Keratinocyte (primary cell): ENCODE results near the gene ZSCAN9. TPM values are rescaled to one million over a fixed set of nuclear protein-coding genes. Genes with fewer than 3 reads are reported as not detected.

Experiments used
- DNase-seq: peaks from one replicate; pipeline ENCODE4 v3.0.0-alpha.2; 2011; ENCODE audit warnings: low read depth, missing footprints, low spot score
- FAIRE-seq: peaks from 2 replicates; lab custom pipeline; 2011; peaks lifted over from hg19 to GRCh38; lab: Jason Lieb, UNC
- H2AFZ ChIP-seq: 2 replicates; pipeline ENCODE4 v1.6.0; 2012; ENCODE audit warnings: low read length, control low read depth, inconsistent platforms; ENCODE audit not compliant: control insufficient read depth
- H3K27ac ChIP-seq: 2 replicates; pipeline ENCODE4 v1.5.1; 2011; ENCODE audit warnings: low read length; ENCODE audit not compliant: control insufficient read depth, insufficient read depth
- H3K27me3 ChIP-seq: 3 replicates; pipeline ENCODE4 v1.6.0; 2011; ENCODE audit warnings: low read length; ENCODE audit not compliant: control insufficient read depth, insufficient read depth; ENCODE audit errors: extremely low read depth
- H3K36me3 ChIP-seq, 2 experiments: 2 replicates in 1 of 2; 3 replicates in 1 of 2; pipeline ENCODE4 v1.5.1; 2011; ENCODE audit warnings: low read length in 2 of 2, mild to moderate bottlenecking in 1 of 2; ENCODE audit not compliant: control insufficient read depth in 2 of 2, insufficient read depth in 2 of 2; ENCODE audit errors: extremely low read depth in 1 of 2
- H3K4me1 ChIP-seq: 3 replicates; pipeline ENCODE4 v1.5.1; 2011; ENCODE audit warnings: low read length; ENCODE audit not compliant: control insufficient read depth, insufficient read depth; ENCODE audit errors: extremely low read depth
- H3K4me2 ChIP-seq: 3 replicates; pipeline ENCODE4 v1.6.0; 2011; ENCODE audit warnings: low read depth, low read length; ENCODE audit not compliant: control insufficient read depth, insufficient read depth; ENCODE audit errors: extremely low read depth
- H3K4me3 ChIP-seq, 3 experiments: fragments of 200-600 bp in 1 of 3; sonication (generic) in 1 of 3; 2 replicates in 2 of 3; 3 replicates in 1 of 3; pipeline ENCODE4 v1.5.1; 2011 to 2016; ENCODE audit warnings: low read length in 3 of 3, mild to moderate bottlenecking in 3 of 3, control low read depth in 2 of 3, inconsistent platforms in 1 of 3, low read depth in 1 of 3, mixed read lengths in 1 of 3, mixed run types in 1 of 3, moderate library complexity in 1 of 3; ENCODE audit not compliant: control insufficient read depth in 2 of 3, insufficient read depth in 2 of 3; ENCODE audit errors: extremely low read depth in 1 of 3
- H3K79me2 ChIP-seq: 2 replicates; pipeline ENCODE4 v1.6.0; 2012; ENCODE audit warnings: low read length; ENCODE audit not compliant: control insufficient read depth, insufficient read depth
- H3K9ac ChIP-seq: 3 replicates; pipeline ENCODE4 v1.6.0; 2011; ENCODE audit warnings: low read length; ENCODE audit not compliant: control insufficient read depth, insufficient read depth; ENCODE audit errors: extremely low read depth
- H3K9me1 ChIP-seq: 3 replicates; pipeline ENCODE4 v1.6.0; 2011; ENCODE audit warnings: low read length; ENCODE audit not compliant: control insufficient read depth, insufficient read depth; ENCODE audit errors: extremely low read depth
- H3K9me3 ChIP-seq: 2 replicates; pipeline ENCODE4 v1.5.1; 2012; ENCODE audit warnings: low read depth, low read length; ENCODE audit not compliant: control insufficient read depth
- H4K20me1 ChIP-seq: 3 replicates; pipeline ENCODE4 v1.6.0; 2011; ENCODE audit warnings: low read length; ENCODE audit not compliant: control insufficient read depth, insufficient read depth; ENCODE audit errors: extremely low read depth
- EZH2 ChIP-seq: IDR thresholded peaks from one replicate; pipeline ENCODE4 v1.6.1; 2012; ENCODE audit warnings: inconsistent platforms, mild to moderate bottlenecking, low read length, moderate library complexity
- dilution Hi-C: fragments of 300-500 bp; cut with MboI; formaldehyde crosslinking; loops from one replicate; pipeline ENCODE4 v1.7.0; 2020; ENCODE audit warnings: low sequenced_read_pairs; ENCODE audit not compliant: extremely low pct_ligation_motif_present
- polyA plus RNA-seq, 5 experiments: library from polyadenylated mRNA; depleted of rRNA in 3 of 5; stranded (reverse) in 3 of 5; stranded (forward) in 1 of 5; unstranded in 1 of 5; fragments of >200 nt; gene quantifications; 1 replicate in 1 of 5; 2 replicates in 3 of 5; 3 replicates in 1 of 5; pipeline versions ENCODE4 v1.2.1 to v1.2.3, GENCODE V29; 2011 to 2012; ENCODE audit warnings: missing spikeins in 2 of 5, low read depth in 1 of 5, low replicate concordance in 1 of 5
- TF ChIP-seq, protein P1 (sequence below), 3 experiments: IDR thresholded peaks in 1 of 3; conservative IDR thresholded peaks in 1 of 3; optimal IDR thresholded peaks in 1 of 3; 2 replicates in 2 of 3; 3 replicates in 1 of 3; pipeline versions ENCODE3 to v1.5.1; 2011; ENCODE audit warnings: low read length in 3 of 3, mild to moderate bottlenecking in 3 of 3, moderate library complexity in 2 of 3, control low read depth in 1 of 3, inconsistent platforms in 1 of 3; ENCODE audit not compliant: insufficient read depth in 2 of 3; ENCODE audit errors: extremely low read depth in 1 of 3

ZSCAN9 gene
- polyA plus RNA-seq, 1 donor (not counting 4 experiments of a cell fraction or from before 2014, with no cell fraction given), result 12.0 TPM

- DNase-seq, result no peak
- Histone ChIP-seq H2AFZ (peak overlapping the region; percentile 55), H3K9ac (no peak overlapping the region), H3K4me1 (peaks cover 17% of the 10 kb centered on the region), H3K4me3 (peak overlapping the region; percentile 28 to 73 (median 29)), H3K36me3 (no peaks in the 10 kb centered on the region), H3K4me2 (peak overlapping the region; percentile 88), H3K27me3 (peaks cover 23% of the 10 kb centered on the region), H3K79me2 (no peaks in the 10 kb centered on the region), H4K20me1 (no peaks in the 10 kb centered on the region), H3K9me1 (no peaks in the 10 kb centered on the region), H3K9me3 (no peaks in the 10 kb centered on the region), H3K27ac (no peak overlapping the region)
- FAIRE-seq, result peak; percentile 32
- TF ChIP-seq EZH2, result no peak
- TF ChIP-seq, protein P1, sequence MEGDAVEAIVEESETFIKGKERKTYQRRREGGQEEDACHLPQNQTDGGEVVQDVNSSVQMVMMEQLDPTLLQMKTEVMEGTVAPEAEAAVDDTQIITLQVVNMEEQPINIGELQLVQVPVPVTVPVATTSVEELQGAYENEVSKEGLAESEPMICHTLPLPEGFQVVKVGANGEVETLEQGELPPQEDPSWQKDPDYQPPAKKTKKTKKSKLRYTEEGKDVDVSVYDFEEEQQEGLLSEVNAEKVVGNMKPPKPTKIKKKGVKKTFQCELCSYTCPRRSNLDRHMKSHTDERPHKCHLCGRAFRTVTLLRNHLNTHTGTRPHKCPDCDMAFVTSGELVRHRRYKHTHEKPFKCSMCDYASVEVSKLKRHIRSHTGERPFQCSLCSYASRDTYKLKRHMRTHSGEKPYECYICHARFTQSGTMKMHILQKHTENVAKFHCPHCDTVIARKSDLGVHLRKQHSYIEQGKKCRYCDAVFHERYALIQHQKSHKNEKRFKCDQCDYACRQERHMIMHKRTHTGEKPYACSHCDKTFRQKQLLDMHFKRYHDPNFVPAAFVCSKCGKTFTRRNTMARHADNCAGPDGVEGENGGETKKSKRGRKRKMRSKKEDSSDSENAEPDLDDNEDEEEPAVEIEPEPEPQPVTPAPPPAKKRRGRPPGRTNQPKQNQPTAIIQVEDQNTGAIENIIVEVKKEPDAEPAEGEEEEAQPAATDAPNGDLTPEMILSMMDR (optimal IDR thresholded peaks at IDR 0.05 in 1 of 3, IDR thresholded peaks at IDR 0.05 in 1 of 3, conservative IDR thresholded peaks at IDR 0.05 in 1 of 3; ENCODE audit: extremely low read depth in 1 of 3, insufficient read depth in 2 of 3, low read length in 3 of 3), result no peak
- dilution Hi-C loops, result no loop called here
These were observed 18.1 kb upstream of the ZSCAN9 start for GRCh38 chr6:28206928-28207509.

DNA sequence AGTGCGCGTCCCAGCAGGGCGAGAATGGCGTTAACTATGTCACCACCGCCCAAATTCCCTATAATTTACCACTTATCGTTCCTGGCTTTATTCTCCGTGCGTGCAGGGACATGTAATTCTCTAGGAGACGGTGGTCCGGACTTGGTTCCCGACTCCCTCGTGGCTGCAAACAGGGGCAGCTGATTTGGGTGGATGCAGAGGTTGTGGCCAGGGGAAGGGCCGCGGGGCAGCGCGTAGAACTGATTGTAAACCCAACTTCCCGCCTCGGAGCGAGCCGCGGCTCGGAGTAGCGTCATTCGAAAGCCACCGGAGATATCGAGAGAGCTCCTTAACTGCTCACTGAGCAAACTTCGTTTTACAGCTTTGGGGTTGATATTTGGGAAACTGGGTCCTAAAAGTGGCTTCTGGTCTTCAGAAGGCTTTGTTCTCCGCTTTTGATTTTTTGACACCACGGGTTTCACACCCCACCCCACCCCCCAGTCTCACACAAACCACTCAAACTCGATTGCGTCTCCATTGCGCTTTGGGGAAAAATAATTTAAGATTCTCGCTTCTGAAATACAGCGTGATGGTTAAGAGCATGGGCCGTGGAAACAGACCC, 17.5 kb upstream of the ZSCAN9 start:
- Histone ChIP-seq H3K9me1 (no peaks in the 10 kb centered on the region), H3K27ac (no peak overlapping the region), H3K4me3 (peak overlapping the region; percentile 28 to 73 (median 29)), H3K9me3 (no peaks in the 10 kb centered on the region), H3K27me3 (peaks cover 23% of the 10 kb centered on the region), H2AFZ (peak overlapping the region; percentile 55), H3K4me1 (peaks cover 19% of the 10 kb centered on the region), H3K9ac (peak overlapping the region; percentile 22), H3K36me3 (no peaks in the 10 kb centered on the region), H4K20me1 (no peaks in the 10 kb centered on the region), H3K4me2 (peak overlapping the region; percentile 88), H3K79me2 (no peaks in the 10 kb centered on the region)
- DNase-seq (no peak), FAIRE-seq (no peak)
- TF ChIP-seq, protein P1 (optimal IDR thresholded peaks at IDR 0.05 in 1 of 3, IDR thresholded peaks at IDR 0.05 in 1 of 3, conservative IDR thresholded peaks at IDR 0.05 in 1 of 3; ENCODE audit: extremely low read depth in 1 of 3, insufficient read depth in 2 of 3, low read length in 3 of 3), result no peak
- peak; percentile 47 for TF ChIP-seq EZH2
- dilution Hi-C loops, result no loop called here
